ENCODE results near the gene FDX2.

Gene FDX2

DNA sequence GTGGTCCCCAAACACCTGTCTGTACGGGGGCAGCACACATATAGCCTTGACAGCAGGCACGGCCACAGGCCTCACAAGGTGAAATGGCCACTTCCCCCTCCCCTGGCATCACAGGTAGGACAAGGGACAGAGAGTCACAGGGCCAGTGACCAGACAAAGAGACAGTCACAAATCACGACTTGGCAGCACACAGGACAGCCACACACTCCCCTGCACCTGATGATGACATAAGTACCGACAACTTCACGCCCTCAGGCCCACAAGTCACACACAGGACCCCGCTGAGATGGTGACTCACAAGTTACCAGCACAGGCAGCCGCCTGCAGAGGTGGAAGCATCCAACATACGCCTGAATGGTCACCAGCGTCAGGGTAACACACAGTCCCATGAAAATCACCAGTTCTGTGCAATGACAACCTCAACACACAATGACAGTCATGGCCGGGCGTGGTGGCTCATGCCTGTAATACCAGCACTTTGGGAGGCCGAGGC, 48.0 kb upstream of the FDX2 start:
- TF ChIP-seq EZH2phosphoT487 (IDR thresholded peaks at IDR 0.05; ENCODE audit: borderline replicate concordance, low read length): no peak
- no peaks in the 10 kb centered on the region for H3F3A ChIP-seq (ENCODE audit: control insufficient read depth, insufficient read depth)
- no peaks in the 10 kb centered on the region for H3K27me3 ChIP-seq (ENCODE audit: control insufficient read depth, low read length)
- no peak overlapping the region for H3K4me2 ChIP-seq (ENCODE audit: low read length)
- no peaks in the 10 kb centered on the region for H3K9me3 ChIP-seq (ENCODE audit: control insufficient read depth, insufficient read depth, low read length)
- no peaks in the 10 kb centered on the region for H4K20me1 ChIP-seq (ENCODE audit: control insufficient read depth, insufficient read depth, low read depth, low read length)
- peaks cover 69% of the 10 kb centered on the region for H3K36me3 ChIP-seq (ENCODE audit: control insufficient read depth, low read length)
- no peaks in the 10 kb centered on the region for H3K4me1 ChIP-seq (ENCODE audit: control insufficient read depth, low read length)
- no peak overlapping the region for H3K27ac ChIP-seq (ENCODE audit: low read depth, low read length)
- no peaks in the 10 kb centered on the region for H3K79me2 ChIP-seq (ENCODE audit: control insufficient read depth, low read length)
- H3K9me2 ChIP-seq (replicated peaks; ENCODE audit: control insufficient read depth, low read length): no peaks in the 10 kb centered on the region
- no peak overlapping the region for H3K4me3 ChIP-seq (ENCODE audit: low read length)

DNA sequence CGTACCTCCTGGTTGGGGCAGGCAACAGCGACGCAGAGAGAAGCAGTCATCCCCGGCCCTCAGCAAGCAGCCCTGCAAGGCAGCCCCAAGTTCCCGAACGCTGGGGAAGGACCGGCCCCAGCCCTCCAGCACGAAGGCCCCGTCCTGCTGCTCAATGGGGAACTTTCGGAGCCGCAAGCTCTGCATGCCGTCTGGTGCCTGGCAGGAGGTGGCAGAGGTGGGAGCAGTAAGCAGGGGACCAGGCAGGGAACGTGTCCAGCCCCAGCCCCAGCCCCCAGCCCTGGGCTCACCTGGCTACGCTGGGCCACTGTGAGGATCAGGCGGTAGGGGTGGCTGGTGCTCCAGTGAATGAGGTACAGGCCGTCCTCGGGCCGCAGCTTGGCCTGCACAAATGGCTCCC, 46.4 kb upstream of the FDX2 start:
- Histone ChIP-seq H3K4me3 (ENCODE audit: low read length) (no peak overlapping the region), H3K27me3 (ENCODE audit: control insufficient read depth, low read length) (no peaks in the 10 kb centered on the region), H4K20me1 (ENCODE audit: control insufficient read depth, insufficient read depth, low read depth, low read length) (no peaks in the 10 kb centered on the region), H3K36me3 (ENCODE audit: control insufficient read depth, low read length) (peaks cover 71% of the 10 kb centered on the region), H3K27ac (ENCODE audit: low read depth, low read length) (no peak overlapping the region), H3K9me3 (ENCODE audit: control insufficient read depth, insufficient read depth, low read length) (no peaks in the 10 kb centered on the region), H3K4me2 (ENCODE audit: low read length) (no peak overlapping the region), H3K9me2 (replicated peaks; ENCODE audit: control insufficient read depth, low read length) (no peaks in the 10 kb centered on the region), H3F3A (ENCODE audit: control insufficient read depth, insufficient read depth) (no peaks in the 10 kb centered on the region), H3K79me2 (ENCODE audit: control insufficient read depth, low read length) (no peaks in the 10 kb centered on the region), H3K4me1 (ENCODE audit: control insufficient read depth, low read length) (no peaks in the 10 kb centered on the region)
- TF ChIP-seq EZH2phosphoT487 (IDR thresholded peaks at IDR 0.05; ENCODE audit: borderline replicate concordance, low read length): no peak
- TF ChIP-seq, protein P1, sequence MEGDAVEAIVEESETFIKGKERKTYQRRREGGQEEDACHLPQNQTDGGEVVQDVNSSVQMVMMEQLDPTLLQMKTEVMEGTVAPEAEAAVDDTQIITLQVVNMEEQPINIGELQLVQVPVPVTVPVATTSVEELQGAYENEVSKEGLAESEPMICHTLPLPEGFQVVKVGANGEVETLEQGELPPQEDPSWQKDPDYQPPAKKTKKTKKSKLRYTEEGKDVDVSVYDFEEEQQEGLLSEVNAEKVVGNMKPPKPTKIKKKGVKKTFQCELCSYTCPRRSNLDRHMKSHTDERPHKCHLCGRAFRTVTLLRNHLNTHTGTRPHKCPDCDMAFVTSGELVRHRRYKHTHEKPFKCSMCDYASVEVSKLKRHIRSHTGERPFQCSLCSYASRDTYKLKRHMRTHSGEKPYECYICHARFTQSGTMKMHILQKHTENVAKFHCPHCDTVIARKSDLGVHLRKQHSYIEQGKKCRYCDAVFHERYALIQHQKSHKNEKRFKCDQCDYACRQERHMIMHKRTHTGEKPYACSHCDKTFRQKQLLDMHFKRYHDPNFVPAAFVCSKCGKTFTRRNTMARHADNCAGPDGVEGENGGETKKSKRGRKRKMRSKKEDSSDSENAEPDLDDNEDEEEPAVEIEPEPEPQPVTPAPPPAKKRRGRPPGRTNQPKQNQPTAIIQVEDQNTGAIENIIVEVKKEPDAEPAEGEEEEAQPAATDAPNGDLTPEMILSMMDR (IDR thresholded peaks at IDR 0.05; ENCODE audit: low read depth, low read length, poor library complexity, severe bottlenecking): no peak

DNA sequence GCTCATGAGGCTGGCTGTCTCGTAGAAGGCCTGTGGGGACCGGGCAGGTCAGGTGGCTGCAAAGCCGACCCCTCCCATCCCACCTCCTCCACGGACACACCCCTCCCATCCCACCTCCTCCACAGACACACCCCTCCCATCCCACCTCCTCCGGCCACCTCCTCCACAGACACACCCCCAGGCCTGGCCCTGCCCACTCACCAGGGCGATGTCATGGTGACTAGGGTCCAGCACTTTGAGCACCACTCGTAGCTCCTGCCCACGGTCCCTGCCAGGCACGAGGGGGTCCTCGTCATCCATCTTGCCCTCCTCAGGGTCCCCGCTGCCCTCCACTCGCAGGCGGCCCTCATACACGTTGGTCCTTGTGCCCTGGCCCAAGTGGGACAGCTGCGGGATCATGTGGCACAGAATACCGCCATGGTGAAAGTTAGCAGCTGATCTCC, 45.8 kb upstream of the FDX2 start:
- Histone ChIP-seq H3K4me1 (ENCODE audit: control insufficient read depth, low read length) (no peaks in the 10 kb centered on the region), H3K9me3 (ENCODE audit: control insufficient read depth, insufficient read depth, low read length) (no peaks in the 10 kb centered on the region), H4K20me1 (ENCODE audit: control insufficient read depth, insufficient read depth, low read depth, low read length) (no peaks in the 10 kb centered on the region), H3K9me2 (replicated peaks; ENCODE audit: control insufficient read depth, low read length) (no peaks in the 10 kb centered on the region), H3K36me3 (ENCODE audit: control insufficient read depth, low read length) (peaks cover 70% of the 10 kb centered on the region), H3K79me2 (ENCODE audit: control insufficient read depth, low read length) (no peaks in the 10 kb centered on the region), H3K27ac (ENCODE audit: low read depth, low read length) (no peak overlapping the region), H3K4me2 (ENCODE audit: low read length) (no peak overlapping the region), H3K4me3 (ENCODE audit: low read length) (no peak overlapping the region), H3F3A (ENCODE audit: control insufficient read depth, insufficient read depth) (no peaks in the 10 kb centered on the region), H3K27me3 (ENCODE audit: control insufficient read depth, low read length) (no peaks in the 10 kb centered on the region)
- no peak for TF ChIP-seq EZH2phosphoT487 (IDR thresholded peaks at IDR 0.05; ENCODE audit: borderline replicate concordance, low read length)
- TF ChIP-seq, protein P1 (IDR thresholded peaks at IDR 0.05; ENCODE audit: low read depth, low read length, poor library complexity, severe bottlenecking): no peak

DNA sequence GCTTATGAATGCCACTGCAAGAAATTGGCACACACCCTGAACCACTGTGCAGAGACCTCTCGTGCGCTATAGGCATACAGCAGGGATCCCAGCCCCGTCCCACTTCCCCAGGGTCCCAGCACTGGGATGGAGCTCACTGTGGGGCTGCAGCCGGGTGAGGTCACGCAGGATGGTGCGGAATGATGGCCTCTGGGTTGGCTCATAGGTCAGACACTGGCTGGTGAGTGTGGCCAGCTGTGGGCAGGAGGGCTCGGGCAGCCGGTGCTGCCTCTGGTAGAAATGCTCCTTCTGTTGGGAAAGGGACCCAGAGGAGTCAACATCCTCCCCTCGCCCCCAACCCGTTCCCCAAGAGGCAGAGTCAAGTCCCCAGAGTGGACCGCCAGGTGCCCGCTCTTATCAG, 40.6 kb upstream of the FDX2 start:
- Histone ChIP-seq H3K36me3 (ENCODE audit: control insufficient read depth, low read length) (peaks cover 61% of the 10 kb centered on the region), H4K20me1 (ENCODE audit: control insufficient read depth, insufficient read depth, low read depth, low read length) (no peaks in the 10 kb centered on the region), H3K9me2 (replicated peaks; ENCODE audit: control insufficient read depth, low read length) (no peaks in the 10 kb centered on the region), H3K9me3 (ENCODE audit: control insufficient read depth, insufficient read depth, low read length) (no peaks in the 10 kb centered on the region), H3K27ac (ENCODE audit: low read depth, low read length) (no peak overlapping the region), H3K27me3 (ENCODE audit: control insufficient read depth, low read length) (no peaks in the 10 kb centered on the region), H3K4me1 (ENCODE audit: control insufficient read depth, low read length) (no peaks in the 10 kb centered on the region), H3K79me2 (ENCODE audit: control insufficient read depth, low read length) (no peaks in the 10 kb centered on the region), H3K4me2 (ENCODE audit: low read length) (no peak overlapping the region), H3F3A (ENCODE audit: control insufficient read depth, insufficient read depth) (no peaks in the 10 kb centered on the region), H3K4me3 (ENCODE audit: low read length) (no peak overlapping the region)
- TF ChIP-seq EZH2phosphoT487 (IDR thresholded peaks at IDR 0.05; ENCODE audit: borderline replicate concordance, low read length): no peak
- TF ChIP-seq, protein P1 (IDR thresholded peaks at IDR 0.05; ENCODE audit: low read depth, low read length, poor library complexity, severe bottlenecking): no peak
